HG03135 (cell line): ENCODE data around the gene PBX1.

Experiments
- ATAC-seq: cut with Tn5 transposase; IDR thresholded peaks from one replicate; pipeline ENCODE4 v1.9.1; 2021; ENCODE audit warnings: mild to moderate bottlenecking, moderate library complexity; ENCODE audit not compliant: unreplicated experiment

The PBX1 gene

GRCh38 chr1:164662462-164662861 is 103.5 kb downstream of the PBX1 start:
- no peak for ATAC-seq

- ATAC-seq: no peak
These were observed 104.0 kb downstream of the PBX1 start for GRCh38 chr1:164662955-164663354.

GRCh38 chr1:164664127-164664526 is 105.1 kb downstream of the PBX1 start:
- ATAC-seq: no peak

GRCh38 chr1:164667001-164667400 is 108.0 kb downstream of the PBX1 start:
- ATAC-seq: no peak

- ATAC-seq: no peak
These were observed 108.6 kb downstream of the PBX1 start for GRCh38 chr1:164667600-164667999.

GRCh38 chr1:164668491-164669400 is 109.8 kb downstream of the PBX1 start:
- ATAC-seq: no peak

- no peak for ATAC-seq
These were observed 111.0 kb downstream of the PBX1 start for GRCh38 chr1:164670026-164670425.

GRCh38 chr1:164670786-164671185 is 111.8 kb downstream of the PBX1 start:
- no peak for ATAC-seq

- ATAC-seq: no peak
These were observed 112.5 kb downstream of the PBX1 start for GRCh38 chr1:164671323-164671965.

- ATAC-seq: no peak
These were observed 113.1 kb downstream of the PBX1 start for GRCh38 chr1:164671966-164672571.

- no peak for ATAC-seq
These were observed 113.6 kb downstream of the PBX1 start for GRCh38 chr1:164672588-164672987.

- ATAC-seq: no peak
These were observed 114.7 kb downstream of the PBX1 start for GRCh38 chr1:164673584-164674214.

- ATAC-seq: no peak
These were observed 116.4 kb downstream of the PBX1 start for GRCh38 chr1:164675342-164675904.

GRCh38 chr1:164678136-164678700 is 119.2 kb downstream of the PBX1 start:
- no peak for ATAC-seq

- ATAC-seq: no peak
These were observed 123.6 kb downstream of the PBX1 start for GRCh38 chr1:164682570-164682969.

- ATAC-seq: no peak
These were observed 124.3 kb downstream of the PBX1 start for GRCh38 chr1:164683235-164683634.

GRCh38 chr1:164685266-164686035 is 126.5 kb downstream of the PBX1 start:
- ATAC-seq: no peak

GRCh38 chr1:164687777-164688176 is 128.8 kb downstream of the PBX1 start:
- no peak for ATAC-seq

GRCh38 chr1:164688791-164689190 is 129.8 kb downstream of the PBX1 start:
- no peak for ATAC-seq
